ENCODE results near the gene SCP2. TPM values are rescaled to one million over a fixed set of nuclear protein-coding genes. Genes with fewer than 3 reads are reported as not detected.

SCP2 gene
- total and polyA plus RNA-seq, 7 donors, result 124 to 792 (median 176) TPM

DNA sequence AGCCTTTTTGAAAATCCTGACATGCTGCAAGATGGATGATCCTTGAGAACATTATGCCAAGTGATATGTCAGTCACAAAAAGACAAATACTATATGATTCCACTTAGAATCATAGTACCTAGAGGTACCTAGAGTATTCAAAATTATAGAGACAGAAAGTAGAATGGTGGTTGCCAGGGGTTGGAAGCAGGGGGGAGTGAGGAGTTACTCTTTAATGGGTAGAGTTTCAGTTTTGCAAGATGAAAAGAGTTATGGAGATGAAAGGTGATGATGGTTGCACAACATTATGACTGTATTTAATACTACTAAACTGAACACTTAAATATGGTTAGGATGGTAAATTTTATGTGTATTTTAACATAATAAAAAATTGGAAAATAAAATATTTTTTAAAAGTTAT lies 97.0 kb downstream of the SCP2 start:
- H3K36me3 ChIP-seq, result peaks cover 0 to 5% (median 0%) of the 10 kb centered on the region in 4 donors
- no peaks in the 10 kb centered on the region for H3K27me3 ChIP-seq
- H3K27ac ChIP-seq, result peak overlapping the region in 2 of 4 donors; percentile 77 to 85
- intact Hi-C loops (cut with DNase I), result no loop called here
- H3K9me3 ChIP-seq, result no peaks in the 10 kb centered on the region
- DNase-seq, result no peak
- peaks cover 0 to 58% (median 31%) of the 10 kb centered on the region in 4 donors for H3K4me1 ChIP-seq
- TF ChIP-seq, protein P1, sequence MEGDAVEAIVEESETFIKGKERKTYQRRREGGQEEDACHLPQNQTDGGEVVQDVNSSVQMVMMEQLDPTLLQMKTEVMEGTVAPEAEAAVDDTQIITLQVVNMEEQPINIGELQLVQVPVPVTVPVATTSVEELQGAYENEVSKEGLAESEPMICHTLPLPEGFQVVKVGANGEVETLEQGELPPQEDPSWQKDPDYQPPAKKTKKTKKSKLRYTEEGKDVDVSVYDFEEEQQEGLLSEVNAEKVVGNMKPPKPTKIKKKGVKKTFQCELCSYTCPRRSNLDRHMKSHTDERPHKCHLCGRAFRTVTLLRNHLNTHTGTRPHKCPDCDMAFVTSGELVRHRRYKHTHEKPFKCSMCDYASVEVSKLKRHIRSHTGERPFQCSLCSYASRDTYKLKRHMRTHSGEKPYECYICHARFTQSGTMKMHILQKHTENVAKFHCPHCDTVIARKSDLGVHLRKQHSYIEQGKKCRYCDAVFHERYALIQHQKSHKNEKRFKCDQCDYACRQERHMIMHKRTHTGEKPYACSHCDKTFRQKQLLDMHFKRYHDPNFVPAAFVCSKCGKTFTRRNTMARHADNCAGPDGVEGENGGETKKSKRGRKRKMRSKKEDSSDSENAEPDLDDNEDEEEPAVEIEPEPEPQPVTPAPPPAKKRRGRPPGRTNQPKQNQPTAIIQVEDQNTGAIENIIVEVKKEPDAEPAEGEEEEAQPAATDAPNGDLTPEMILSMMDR (IDR thresholded peaks at IDR 0.05), result no peak
- TF ChIP-seq POLR2A (IDR thresholded peaks at IDR 0.05), result no peak
- no peak for TF ChIP-seq POLR2AphosphoS5 (IDR thresholded peaks at IDR 0.05)
- TF ChIP-seq EP300 (IDR thresholded peaks at IDR 0.05), result no peak
- no peak overlapping the region for H3K4me3 ChIP-seq

DNA sequence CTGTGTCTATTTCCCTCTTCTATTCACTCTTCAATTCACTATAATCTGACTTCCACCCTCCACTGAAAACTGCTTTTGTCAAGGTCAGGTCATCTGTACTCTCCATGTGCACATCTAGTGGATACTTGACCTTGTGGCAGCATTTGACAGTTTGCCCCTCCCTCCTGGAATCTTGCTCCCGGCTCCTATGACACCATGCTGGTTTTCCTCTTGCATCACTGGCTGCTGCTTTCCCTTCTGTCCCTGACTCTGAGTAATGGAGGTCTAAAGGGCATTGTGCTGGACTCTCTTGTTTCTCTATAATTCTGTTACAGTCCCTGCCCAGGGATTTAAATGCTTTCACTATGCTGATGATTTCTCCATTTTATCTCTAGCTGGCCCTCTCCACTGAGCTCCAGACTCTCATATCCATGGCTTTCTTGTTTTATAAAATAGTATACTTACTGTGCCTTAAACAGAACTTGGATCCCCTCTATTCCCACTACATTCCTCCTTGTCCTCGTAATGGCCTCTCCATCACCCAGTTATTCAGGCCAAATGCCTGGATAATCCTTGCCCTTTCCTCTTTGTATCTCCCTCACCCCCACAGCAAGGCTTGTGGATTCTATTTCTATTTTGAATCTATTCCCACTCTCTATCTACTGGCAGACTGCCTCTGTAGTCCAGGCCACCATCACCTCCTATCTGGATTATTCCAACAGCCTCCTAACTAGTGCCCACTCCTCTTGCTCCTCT lies 98.1 kb downstream of the SCP2 start:
- H3K36me3 ChIP-seq, result peaks cover 0 to 16% (median 0%) of the 10 kb centered on the region in 4 donors
- WGBS, 2 donors, result 70 to 71% methylated on average over 2 of the region's 2 CpGs
- DNase-seq, result peak; percentile 84
- H3K4me1 ChIP-seq, result peaks cover 0 to 58% (median 31%) of the 10 kb centered on the region in 4 donors
- H3K9me3 ChIP-seq, result no peaks in the 10 kb centered on the region
- intact Hi-C loops (cut with DNase I), result loop anchor here (5.0 kb wide), 1 partner anchor 37 kb away; the partner anchor contains the start of gene PODN
- H3K27me3 ChIP-seq, result no peaks in the 10 kb centered on the region
- H3K27ac ChIP-seq, result peak overlapping the region; percentile 51 to 85 (median 75)
- no peak for TF ChIP-seq POLR2A (IDR thresholded peaks at IDR 0.05)
- TF ChIP-seq, protein P1 (IDR thresholded peaks at IDR 0.05), result no peak
- TF ChIP-seq POLR2AphosphoS5 (IDR thresholded peaks at IDR 0.05), result no peak
- TF ChIP-seq EP300 (IDR thresholded peaks at IDR 0.05), result no peak
- no peak overlapping the region for H3K4me3 ChIP-seq

DNA sequence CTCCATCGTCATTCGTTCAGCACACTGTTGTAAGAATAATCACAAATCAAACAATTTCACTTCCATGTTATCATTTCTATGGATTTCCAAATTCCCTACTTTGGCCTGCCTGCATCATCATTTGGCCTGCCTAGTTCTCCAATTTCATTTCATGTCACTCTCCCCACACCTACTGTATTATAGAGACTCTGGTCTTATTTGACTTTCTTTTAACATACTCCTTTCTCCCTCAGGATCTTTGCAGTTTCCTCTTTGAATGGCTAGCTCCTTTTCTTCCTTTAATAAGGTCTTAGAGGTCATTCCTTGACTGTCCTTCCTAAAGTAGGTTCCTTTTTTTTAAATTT lies 98.7 kb downstream of the SCP2 start:
- Histone ChIP-seq H3K4me1 (peaks cover 0 to 61% (median 31%) of the 10 kb centered on the region in 4 donors), H3K36me3 (peaks cover 0 to 16% (median 0%) of the 10 kb centered on the region in 4 donors), H3K9me3 (no peaks in the 10 kb centered on the region), H3K27ac (peak overlapping the region; percentile 51 to 85 (median 75)), H3K27me3 (no peaks in the 10 kb centered on the region), H3K4me3 (no peak overlapping the region)
- intact Hi-C loops (cut with DNase I), result loop anchor here (5.0 kb wide), 1 partner anchor 37 kb away; the partner anchor contains the start of gene PODN
- DNase-seq, result no peak
- 66 to 97% methylated on average over 2 of the region's 2 CpGs for WGBS, 2 donors
- TF ChIP-seq POLR2AphosphoS5 (IDR thresholded peaks at IDR 0.05) (no peak), EP300 (IDR thresholded peaks at IDR 0.05) (no peak), POLR2A (IDR thresholded peaks at IDR 0.05) (no peak)
- TF ChIP-seq, protein P1 (IDR thresholded peaks at IDR 0.05), result no peak

DNA sequence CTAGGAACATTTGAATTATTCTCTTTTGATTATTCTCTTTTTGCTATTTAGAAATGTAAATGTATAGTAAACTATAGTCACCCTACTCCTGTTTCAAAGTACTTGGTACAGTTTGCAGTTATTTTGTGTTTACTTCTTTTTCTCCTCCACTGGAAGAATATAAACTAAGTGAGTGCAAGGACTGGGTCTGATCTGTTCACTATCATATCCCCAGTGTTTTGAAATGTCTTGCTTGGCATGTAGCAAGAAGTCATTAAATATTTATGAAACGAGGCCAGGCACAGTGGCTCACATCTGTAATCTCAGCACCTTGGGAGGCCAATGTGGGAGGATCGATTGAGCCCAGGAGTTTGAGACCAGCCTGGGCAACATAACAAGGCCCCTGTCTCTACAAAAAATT lies 99.2 kb downstream of the SCP2 start:
- intact Hi-C loops (cut with DNase I), result loop anchor here (5.0 kb wide), 1 partner anchor 36 kb away; the partner anchor contains the start of gene PODN
- no peak overlapping the region for H3K4me3 ChIP-seq
- H3K27me3 ChIP-seq, result no peaks in the 10 kb centered on the region
- H3K9me3 ChIP-seq, result no peaks in the 10 kb centered on the region
- peaks cover 0 to 16% (median 0%) of the 10 kb centered on the region in 4 donors for H3K36me3 ChIP-seq
- peak overlapping the region in 3 of 4 donors; percentile 73 to 85 (median 77) for H3K27ac ChIP-seq
- peak; percentile 30 to 79 (median 54) for TF ChIP-seq POLR2AphosphoS5 (IDR thresholded peaks at IDR 0.05)
- TF ChIP-seq POLR2A (IDR thresholded peaks at IDR 0.05), result no peak
- no peak for DNase-seq
- WGBS, 2 donors, result 74 to 76% methylated on average over 2 of the region's 2 CpGs
- peaks cover 0 to 67% (median 32%) of the 10 kb centered on the region in 4 donors for H3K4me1 ChIP-seq

DNA sequence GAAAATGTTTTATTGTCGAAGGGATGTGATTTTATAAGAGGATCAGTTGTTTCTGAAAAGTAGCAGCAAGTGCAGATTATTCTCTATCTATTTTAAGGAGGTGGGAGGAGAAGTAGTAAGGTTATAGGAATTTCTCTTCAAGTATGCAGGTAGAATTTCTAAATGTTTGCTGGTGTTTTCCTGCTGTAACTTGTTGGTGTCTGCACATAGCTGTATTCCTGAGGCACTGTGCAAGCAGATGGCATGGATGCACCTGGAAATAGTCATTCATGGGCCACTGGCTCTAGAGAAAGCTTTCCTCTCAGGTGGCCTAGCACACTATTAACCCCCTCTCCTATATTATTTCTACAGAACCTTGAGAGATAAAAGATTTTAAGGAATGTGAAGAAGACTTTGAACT lies 104.7 kb downstream of the SCP2 start:
- H3K9me3 ChIP-seq, result no peaks in the 10 kb centered on the region
- intact Hi-C loops (cut with DNase I), result no loop called here
- H3K27me3 ChIP-seq, result no peaks in the 10 kb centered on the region
- H3K27ac ChIP-seq, result peak overlapping the region in 1 of 4 donors; percentile 30
- no peak for TF ChIP-seq POLR2AphosphoS5 (IDR thresholded peaks at IDR 0.05)
- TF ChIP-seq POLR2A (IDR thresholded peaks at IDR 0.05), result no peak
- TF ChIP-seq, protein P1 (IDR thresholded peaks at IDR 0.05), result no peak
- TF ChIP-seq EP300 (IDR thresholded peaks at IDR 0.05), result no peak
- peaks cover 0 to 20% (median 0%) of the 10 kb centered on the region in 4 donors for H3K36me3 ChIP-seq
- peaks cover 0 to 24% (median 7%) of the 10 kb centered on the region in 4 donors for H3K4me1 ChIP-seq
- WGBS, 2 donors, result 88 to 93% methylated on average over 1 of the region's 1 CpG
- H3K4me3 ChIP-seq, result no peak overlapping the region
- DNase-seq, result no peak
